Measurements from ENCODE around the gene MYH14. TPM values are rescaled to one million over a fixed set of nuclear protein-coding genes. Genes with fewer than 3 reads are reported as not detected.

MYH14 gene
- total and polyA plus RNA-seq, 2 donors (not counting 1 experiment from before 2014, with no cell fraction given), result not detected

- H3K4me1 ChIP-seq (ENCODE audit: control insufficient read depth, extremely low read depth, insufficient read depth, low read length), result no peaks in the 10 kb centered on the region
- no peaks in the 10 kb centered on the region for H4K20me1 ChIP-seq (ENCODE audit: control insufficient read depth, extremely low read depth, insufficient read depth, low read length)
- no peaks in the 10 kb centered on the region for H3K9me3 ChIP-seq (ENCODE audit: control insufficient read depth, insufficient read depth, low read depth, low read length)
- no peak overlapping the region for H3K4me2 ChIP-seq (ENCODE audit: extremely low read depth, insufficient read depth, low read length)
- no peaks in the 10 kb centered on the region for H3K36me3 ChIP-seq (ENCODE audit: control insufficient read depth, insufficient read depth, low read length)
- no peak overlapping the region for H2AFZ ChIP-seq (ENCODE audit: low read length)
- no peaks in the 10 kb centered on the region for H3K79me2 ChIP-seq (ENCODE audit: control insufficient read depth, insufficient read depth, low read length)
- DNase-seq (ENCODE audit: low read depth in 2 of 2), result no peak
- H3K27me3 ChIP-seq (ENCODE audit: control insufficient read depth, insufficient read depth, low read length), result peaks cover 5% of the 10 kb centered on the region
- no peak for TF ChIP-seq EZH2 (IDR thresholded peaks at IDR 0.05; ENCODE audit: low read length, missing control alignments)
- no peak for TF ChIP-seq CTCF (conservative IDR thresholded peaks at IDR 0.05 in 1 of 2, IDR thresholded peaks at IDR 0.05 in 1 of 2; ENCODE audit: low read depth in 1 of 2, low read length in 2 of 2)
- H3K9ac ChIP-seq (ENCODE audit: insufficient read depth, low read length), result no peak overlapping the region
- H3K27ac ChIP-seq (ENCODE audit: insufficient read depth, low read length), result no peak overlapping the region
- H3K4me3 ChIP-seq (replicated peaks in 1 of 4; ENCODE audit: control extremely low read depth in 1 of 4, insufficient read depth in 1 of 4, low read depth in 3 of 4, low read length in 4 of 4), result no peak overlapping the region
Measured at GRCh38 chr19:50314724-50315708, 111.6 kb downstream of the MYH14 start.

GRCh38 chr19:50315773-50316448 lies 112.5 kb downstream of the MYH14 start:
- Histone ChIP-seq H3K9ac (ENCODE audit: insufficient read depth, low read length) (no peak overlapping the region), H3K9me3 (ENCODE audit: control insufficient read depth, insufficient read depth, low read depth, low read length) (no peaks in the 10 kb centered on the region), H3K4me1 (ENCODE audit: control insufficient read depth, extremely low read depth, insufficient read depth, low read length) (no peaks in the 10 kb centered on the region), H3K4me2 (ENCODE audit: extremely low read depth, insufficient read depth, low read length) (no peak overlapping the region), H3K27ac (ENCODE audit: insufficient read depth, low read length) (no peak overlapping the region), H3K79me2 (ENCODE audit: control insufficient read depth, insufficient read depth, low read length) (no peaks in the 10 kb centered on the region), H3K36me3 (ENCODE audit: control insufficient read depth, insufficient read depth, low read length) (no peaks in the 10 kb centered on the region), H2AFZ (ENCODE audit: low read length) (no peak overlapping the region), H4K20me1 (ENCODE audit: control insufficient read depth, extremely low read depth, insufficient read depth, low read length) (no peaks in the 10 kb centered on the region), H3K27me3 (ENCODE audit: control insufficient read depth, insufficient read depth, low read length) (peaks cover 5% of the 10 kb centered on the region), H3K4me3 (replicated peaks in 1 of 4; ENCODE audit: control extremely low read depth in 1 of 4, insufficient read depth in 1 of 4, low read depth in 3 of 4, low read length in 4 of 4) (no peak overlapping the region)
- DNase-seq (ENCODE audit: low read depth in 2 of 2), result no peak
- TF ChIP-seq CTCF (conservative IDR thresholded peaks at IDR 0.05 in 1 of 2, IDR thresholded peaks at IDR 0.05 in 1 of 2; ENCODE audit: low read depth in 1 of 2, low read length in 2 of 2), result no peak
- TF ChIP-seq EZH2 (IDR thresholded peaks at IDR 0.05; ENCODE audit: low read length, missing control alignments), result no peak

- Histone ChIP-seq H3K36me3 (ENCODE audit: control insufficient read depth, insufficient read depth, low read length) (no peaks in the 10 kb centered on the region), H3K4me2 (ENCODE audit: extremely low read depth, insufficient read depth, low read length) (no peak overlapping the region), H3K4me3 (replicated peaks in 1 of 4; ENCODE audit: control extremely low read depth in 1 of 4, insufficient read depth in 1 of 4, low read depth in 3 of 4, low read length in 4 of 4) (no peak overlapping the region), H3K27me3 (ENCODE audit: control insufficient read depth, insufficient read depth, low read length) (peaks cover 5% of the 10 kb centered on the region), H3K27ac (ENCODE audit: insufficient read depth, low read length) (no peak overlapping the region), H3K79me2 (ENCODE audit: control insufficient read depth, insufficient read depth, low read length) (no peaks in the 10 kb centered on the region), H4K20me1 (ENCODE audit: control insufficient read depth, extremely low read depth, insufficient read depth, low read length) (no peaks in the 10 kb centered on the region), H3K4me1 (ENCODE audit: control insufficient read depth, extremely low read depth, insufficient read depth, low read length) (no peaks in the 10 kb centered on the region), H2AFZ (ENCODE audit: low read length) (no peak overlapping the region), H3K9me3 (ENCODE audit: control insufficient read depth, insufficient read depth, low read depth, low read length) (no peaks in the 10 kb centered on the region), H3K9ac (ENCODE audit: insufficient read depth, low read length) (no peak overlapping the region)
- no peak for DNase-seq (ENCODE audit: low read depth in 2 of 2)
- TF ChIP-seq EZH2 (IDR thresholded peaks at IDR 0.05; ENCODE audit: low read length, missing control alignments) (no peak), CTCF (conservative IDR thresholded peaks at IDR 0.05 in 1 of 2, IDR thresholded peaks at IDR 0.05 in 1 of 2; ENCODE audit: low read depth in 1 of 2, low read length in 2 of 2) (no peak)
Measured at GRCh38 chr19:50317115-50317514, 113.7 kb downstream of the MYH14 start.
